Measurements from ENCODE around the gene SLC22A15.

The SLC22A15 gene

DNA sequence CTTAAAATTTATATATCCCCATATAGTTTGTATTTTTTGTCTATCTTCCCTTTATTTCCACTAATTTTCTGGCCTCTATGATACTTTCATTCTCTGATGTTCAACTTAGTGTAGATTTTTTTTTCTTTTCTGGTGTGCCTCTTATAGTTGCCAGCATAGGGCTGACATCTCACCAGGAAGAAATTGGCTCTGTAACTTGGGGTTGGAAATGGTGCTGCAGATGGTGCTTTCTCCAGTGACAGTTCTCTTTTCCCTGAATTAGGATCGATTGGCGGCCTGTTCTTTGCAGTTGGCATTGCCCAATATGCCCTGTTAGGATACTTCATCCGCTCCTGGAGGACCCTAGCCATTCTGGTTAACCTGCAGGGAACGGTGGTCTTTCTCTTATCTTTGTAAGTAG is 50.3 kb downstream of the SLC22A15 start (continued):
- TF ChIP-seq ZBTB21 (tag by site-specific recombination; IDR thresholded peaks at IDR 0.05), result no peak
- no peak for TF ChIP-seq ZBTB11 (tag by site-specific recombination; conservative IDR thresholded peaks at IDR 0.05; ENCODE audit: low read depth)
- TF ChIP-seq TRIM28 (IDR thresholded peaks at IDR 0.05; ENCODE audit: borderline replicate concordance, low read length), result no peak
- no peak for TF ChIP-seq RBAK (tag by site-specific recombination; IDR thresholded peaks at IDR 0.05)
- TF ChIP-seq ZNF670 (tag by site-specific recombination; IDR thresholded peaks at IDR 0.05; ENCODE audit: low read depth), result no peak
- TF ChIP-seq, protein P1, sequence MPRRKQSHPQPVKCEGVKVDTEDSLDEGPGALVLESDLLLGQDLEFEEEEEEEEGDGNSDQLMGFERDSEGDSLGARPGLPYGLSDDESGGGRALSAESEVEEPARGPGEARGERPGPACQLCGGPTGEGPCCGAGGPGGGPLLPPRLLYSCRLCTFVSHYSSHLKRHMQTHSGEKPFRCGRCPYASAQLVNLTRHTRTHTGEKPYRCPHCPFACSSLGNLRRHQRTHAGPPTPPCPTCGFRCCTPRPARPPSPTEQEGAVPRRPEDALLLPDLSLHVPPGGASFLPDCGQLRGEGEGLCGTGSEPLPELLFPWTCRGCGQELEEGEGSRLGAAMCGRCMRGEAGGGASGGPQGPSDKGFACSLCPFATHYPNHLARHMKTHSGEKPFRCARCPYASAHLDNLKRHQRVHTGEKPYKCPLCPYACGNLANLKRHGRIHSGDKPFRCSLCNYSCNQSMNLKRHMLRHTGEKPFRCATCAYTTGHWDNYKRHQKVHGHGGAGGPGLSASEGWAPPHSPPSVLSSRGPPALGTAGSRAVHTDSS (tag by site-specific recombination; IDR thresholded peaks at IDR 0.05), result no peak

DNA sequence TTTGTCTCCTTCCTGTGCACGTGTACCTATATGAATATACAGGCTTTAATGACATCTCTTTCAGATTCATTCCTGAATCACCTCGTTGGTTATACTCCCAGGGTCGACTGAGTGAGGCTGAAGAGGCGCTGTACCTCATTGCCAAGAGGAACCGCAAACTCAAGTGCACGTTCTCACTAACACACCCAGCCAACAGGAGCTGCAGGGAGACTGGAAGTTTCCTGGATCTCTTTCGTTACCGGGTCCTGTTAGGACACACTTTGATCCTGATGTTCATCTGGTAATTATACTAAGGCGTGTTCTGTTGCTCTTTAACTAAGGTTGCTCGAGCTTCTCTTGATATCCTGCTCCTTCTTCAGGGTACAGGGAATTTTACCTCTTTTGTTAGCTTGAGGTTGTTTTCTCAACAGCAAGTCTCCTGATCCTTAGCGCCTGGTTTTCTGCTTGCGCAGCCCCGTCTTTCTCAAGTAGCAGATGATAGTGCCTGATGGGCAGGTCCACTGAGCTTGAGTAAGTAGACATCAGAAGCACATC is 55.1 kb downstream of the SLC22A15 start:
- H3K9me3 ChIP-seq (ENCODE audit: control insufficient read depth, insufficient read depth, low read depth, low read length), result no peaks in the 10 kb centered on the region
- TF ChIP-seq KLF10 (tag by site-specific recombination; IDR thresholded peaks at IDR 0.05) (no peak), ZBTB7A (tag by site-specific recombination; IDR thresholded peaks at IDR 0.05; ENCODE audit: low read depth) (no peak), ZNF624 (tag by site-specific recombination; IDR thresholded peaks at IDR 0.05) (no peak), ZEB2 (tag by site-specific recombination; IDR thresholded peaks at IDR 0.05) (no peak), ZNF585B (tag by site-specific recombination; IDR thresholded peaks at IDR 0.05) (no peak), FEZF1 (tag by site-specific recombination; IDR thresholded peaks at IDR 0.05) (no peak), PRDM6 (tag by site-specific recombination; IDR thresholded peaks at IDR 0.05) (no peak), SETDB1 (IDR thresholded peaks at IDR 0.05; ENCODE audit: insufficient read length, low read length) (no peak), GFI1B (tag by site-specific recombination; IDR thresholded peaks at IDR 0.05) (no peak), ZNF707 (tag by site-specific recombination; IDR thresholded peaks at IDR 0.05) (no peak), ZNF704 (tag by site-specific recombination; IDR thresholded peaks at IDR 0.05) (no peak)
- TF ChIP-seq, protein P2, sequence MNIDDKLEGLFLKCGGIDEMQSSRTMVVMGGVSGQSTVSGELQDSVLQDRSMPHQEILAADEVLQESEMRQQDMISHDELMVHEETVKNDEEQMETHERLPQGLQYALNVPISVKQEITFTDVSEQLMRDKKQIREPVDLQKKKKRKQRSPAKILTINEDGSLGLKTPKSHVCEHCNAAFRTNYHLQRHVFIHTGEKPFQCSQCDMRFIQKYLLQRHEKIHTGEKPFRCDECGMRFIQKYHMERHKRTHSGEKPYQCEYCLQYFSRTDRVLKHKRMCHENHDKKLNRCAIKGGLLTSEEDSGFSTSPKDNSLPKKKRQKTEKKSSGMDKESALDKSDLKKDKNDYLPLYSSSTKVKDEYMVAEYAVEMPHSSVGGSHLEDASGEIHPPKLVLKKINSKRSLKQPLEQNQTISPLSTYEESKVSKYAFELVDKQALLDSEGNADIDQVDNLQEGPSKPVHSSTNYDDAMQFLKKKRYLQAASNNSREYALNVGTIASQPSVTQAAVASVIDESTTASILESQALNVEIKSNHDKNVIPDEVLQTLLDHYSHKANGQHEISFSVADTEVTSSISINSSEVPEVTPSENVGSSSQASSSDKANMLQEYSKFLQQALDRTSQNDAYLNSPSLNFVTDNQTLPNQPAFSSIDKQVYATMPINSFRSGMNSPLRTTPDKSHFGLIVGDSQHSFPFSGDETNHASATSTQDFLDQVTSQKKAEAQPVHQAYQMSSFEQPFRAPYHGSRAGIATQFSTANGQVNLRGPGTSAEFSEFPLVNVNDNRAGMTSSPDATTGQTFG (tag by site-specific recombination; IDR thresholded peaks at IDR 0.05; ENCODE audit: borderline replicate concordance), result no peak
- TF ChIP-seq, protein P3, sequence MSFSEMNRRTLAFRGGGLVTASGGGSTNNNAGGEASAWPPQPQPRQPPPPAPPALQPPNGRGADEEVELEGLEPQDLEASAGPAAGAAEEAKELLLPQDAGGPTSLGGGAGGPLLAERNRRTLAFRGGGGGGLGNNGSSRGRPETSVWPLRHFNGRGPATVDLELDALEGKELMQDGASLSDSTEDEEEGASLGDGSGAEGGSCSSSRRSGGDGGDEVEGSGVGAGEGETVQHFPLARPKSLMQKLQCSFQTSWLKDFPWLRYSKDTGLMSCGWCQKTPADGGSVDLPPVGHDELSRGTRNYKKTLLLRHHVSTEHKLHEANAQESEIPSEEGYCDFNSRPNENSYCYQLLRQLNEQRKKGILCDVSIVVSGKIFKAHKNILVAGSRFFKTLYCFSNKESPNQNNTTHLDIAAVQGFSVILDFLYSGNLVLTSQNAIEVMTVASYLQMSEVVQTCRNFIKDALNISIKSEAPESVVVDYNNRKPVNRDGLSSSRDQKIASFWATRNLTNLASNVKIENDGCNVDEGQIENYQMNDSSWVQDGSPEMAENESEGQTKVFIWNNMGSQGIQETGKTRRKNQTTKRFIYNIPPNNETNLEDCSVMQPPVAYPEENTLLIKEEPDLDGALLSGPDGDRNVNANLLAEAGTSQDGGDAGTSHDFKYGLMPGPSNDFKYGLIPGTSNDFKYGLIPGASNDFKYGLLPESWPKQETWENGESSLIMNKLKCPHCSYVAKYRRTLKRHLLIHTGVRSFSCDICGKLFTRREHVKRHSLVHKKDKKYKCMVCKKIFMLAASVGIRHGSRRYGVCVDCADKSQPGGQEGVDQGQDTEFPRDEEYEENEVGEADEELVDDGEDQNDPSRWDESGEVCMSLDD (tag by site-specific recombination; IDR thresholded peaks at IDR 0.05), result no peak
- H3K36me3 ChIP-seq (ENCODE audit: control insufficient read depth in 2 of 2, insufficient read depth in 1 of 2, low read length in 2 of 2), result peaks cover 0 to 60% of the 10 kb centered on the region in 2 experiments; a peak in 1 of 3 replicates
- no peaks in the 10 kb centered on the region for H3K4me1 ChIP-seq (ENCODE audit: control insufficient read depth, insufficient read depth, low read length)
- H3K4me3 ChIP-seq (ENCODE audit: low read depth, low read length), result no peak overlapping the region
- H3K27ac ChIP-seq (ENCODE audit: extremely low read depth, low read depth, low read length), result no peak overlapping the region
- ChIA-PET POLR2A (no interaction called here), CTCF (no interaction called here)
